SW 1271 (cell line): ENCODE data around the gene NLGN1.
A peak's percentile ranks its signal among the peaks of the same experiment; 100 is the strongest.

Source experiments
- DNase-seq, 2 experiments: peaks; one replicate each; lab custom pipeline; 2025; lab: John Stamatoyannopoulos, UW

The NLGN1 gene

DNA sequence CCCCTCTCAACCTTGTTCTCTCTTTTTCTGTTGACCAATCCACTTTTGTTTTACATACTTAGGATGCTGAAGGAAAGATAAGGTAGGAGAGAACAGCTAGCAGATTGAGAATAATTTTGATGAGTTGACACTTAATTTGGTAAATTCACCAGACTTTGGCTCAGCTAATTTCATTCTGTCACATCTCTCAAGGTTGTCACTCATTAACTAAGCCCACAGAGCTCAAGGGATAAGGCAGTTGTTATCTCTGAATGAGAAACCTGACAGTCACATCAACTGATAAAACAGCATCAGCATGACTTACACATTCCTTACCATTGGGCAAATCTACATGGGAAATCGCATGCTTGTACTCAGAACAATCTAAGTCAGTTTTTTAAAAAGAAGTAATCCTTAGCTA lies 591.4 kb downstream of the NLGN1 start:
- DNase-seq = no peak

- DNase-seq = no peak
These were observed 594.9 kb downstream of the NLGN1 start for GRCh38 chr3:173992416-173992815.

DNA sequence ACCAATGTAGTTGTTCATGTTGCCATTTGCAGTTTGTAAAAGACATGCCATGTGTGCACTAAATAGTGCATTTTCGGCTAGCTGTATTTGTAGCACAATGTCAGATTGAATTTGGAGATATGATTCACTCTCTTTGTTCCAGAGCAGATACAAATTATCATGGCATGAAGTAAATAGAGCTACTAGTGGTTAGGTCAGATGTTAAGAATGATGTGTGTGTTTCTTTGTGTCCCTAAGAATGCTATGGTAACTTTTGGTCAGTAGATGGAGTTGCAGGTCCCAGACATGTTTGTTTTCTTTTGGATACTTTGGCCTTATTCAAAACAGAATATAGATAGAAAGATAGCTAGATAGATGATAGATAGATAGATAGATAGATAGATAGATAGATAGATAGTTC lies 595.8 kb downstream of the NLGN1 start:
- peak in 1 of 2 experiments; percentile 55 for DNase-seq

- no peak for DNase-seq
These were observed 603.1 kb downstream of the NLGN1 start for GRCh38 chr3:174000675-174001074.

DNA sequence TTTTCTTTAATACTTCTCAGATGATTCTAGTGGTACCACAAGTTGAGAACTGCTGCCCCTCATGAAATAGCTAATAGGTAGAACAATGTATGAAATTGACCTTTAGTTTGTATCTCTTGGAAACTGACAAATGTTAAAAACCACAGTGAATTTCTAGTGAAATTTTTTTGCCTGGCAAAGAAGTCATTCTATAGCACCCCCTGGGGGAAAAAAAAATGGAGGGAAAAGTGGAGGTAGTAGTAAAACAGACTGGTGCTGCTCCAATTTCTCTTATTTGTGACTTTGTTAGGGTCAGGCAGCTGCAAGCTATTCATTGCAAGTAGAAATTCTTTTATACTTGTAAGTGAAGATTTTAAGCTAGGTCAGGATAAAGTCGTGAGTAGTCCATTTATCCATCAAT lies 605.0 kb downstream of the NLGN1 start:
- peak in 1 of 2 experiments; percentile 6 for DNase-seq

DNA sequence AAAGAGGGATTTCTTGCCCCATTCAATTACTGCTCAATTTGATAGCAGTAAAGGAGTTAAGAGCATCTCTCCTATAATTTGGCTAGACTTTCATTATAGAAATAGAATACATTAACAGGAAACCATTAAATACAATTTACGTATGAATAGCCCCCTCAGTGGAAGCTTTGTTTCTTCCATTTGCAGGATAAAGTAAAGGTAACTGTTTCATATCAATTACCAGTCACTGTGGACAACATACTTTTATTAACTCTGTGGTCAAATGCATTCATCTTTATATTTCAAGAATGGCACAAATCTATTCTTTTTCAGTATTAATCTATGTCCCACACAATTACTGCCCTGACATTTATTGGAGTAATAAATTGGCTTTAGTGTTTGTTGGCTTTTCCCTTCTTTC lies 613.4 kb downstream of the NLGN1 start:
- DNase-seq = no peak

DNA sequence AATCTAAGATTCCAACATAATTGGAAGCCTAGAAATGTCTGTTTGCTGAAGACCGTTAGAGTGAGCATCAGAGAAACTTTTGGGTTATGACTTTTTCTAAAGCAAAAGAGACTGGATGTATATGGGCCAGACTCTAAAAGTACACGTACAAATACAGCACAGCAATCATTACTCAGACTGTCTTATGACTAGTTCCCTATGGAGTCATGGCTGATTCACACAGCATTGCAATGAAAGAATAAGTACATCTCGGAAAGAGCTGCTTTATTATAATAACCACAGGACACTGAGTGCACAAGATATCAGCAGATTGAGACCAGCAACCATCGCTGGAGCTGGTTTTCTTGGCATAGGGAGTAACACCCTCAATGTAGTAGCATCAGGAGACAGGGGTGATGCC lies 618.6 kb downstream of the NLGN1 start:
- no peak for DNase-seq

- DNase-seq = no peak
These were observed 622.6 kb downstream of the NLGN1 start for GRCh38 chr3:174020156-174020555.

DNA sequence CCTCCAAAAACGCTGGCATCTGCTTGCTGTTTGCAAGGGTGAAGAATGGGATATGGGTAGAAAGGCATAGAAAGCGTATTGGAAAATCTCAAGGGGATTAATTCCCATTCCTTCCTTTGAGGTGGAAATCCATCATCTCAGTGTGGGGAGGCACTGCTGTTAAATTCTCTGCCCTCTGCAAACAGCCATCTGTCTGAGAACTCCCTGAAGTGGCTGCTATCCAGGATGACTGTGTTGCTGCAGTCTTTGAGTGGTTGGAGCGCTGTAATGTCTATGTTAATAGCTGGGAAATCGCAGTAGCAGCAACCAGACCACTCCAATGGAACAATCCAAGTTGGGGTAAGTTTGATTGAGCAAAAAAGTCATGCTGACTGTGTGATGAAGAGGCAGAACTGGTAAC lies 625.9 kb downstream of the NLGN1 start:
- no peak for DNase-seq

- DNase-seq = no peak
These were observed 631.1 kb downstream of the NLGN1 start for GRCh38 chr3:174028673-174029072.

DNA sequence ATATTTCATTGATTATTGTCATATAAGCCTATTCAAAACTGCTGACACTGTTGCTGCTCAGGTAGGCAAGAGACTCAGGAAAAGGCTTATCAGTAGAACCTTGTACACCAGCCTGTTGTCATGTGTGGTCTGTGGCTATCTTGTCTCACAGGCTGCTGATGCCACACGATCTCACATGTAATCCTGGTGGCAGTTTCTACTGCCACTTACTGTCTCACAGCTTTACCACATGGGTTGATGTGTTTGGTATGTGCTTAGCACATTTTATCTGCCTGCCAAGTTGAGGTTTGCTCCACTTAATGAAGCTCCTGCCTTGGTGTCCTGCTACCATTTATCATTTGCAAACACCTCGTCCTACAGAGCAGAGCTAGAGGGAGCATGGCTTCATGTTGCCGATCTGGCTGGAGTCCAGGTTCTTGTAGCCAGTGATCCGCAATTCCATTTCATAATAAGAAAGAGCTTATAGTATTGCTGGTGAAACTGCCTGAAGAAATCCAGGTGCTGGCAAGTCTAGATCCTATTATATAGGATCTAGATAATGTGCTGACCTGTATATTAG lies 637.9 kb downstream of the NLGN1 start:
- no peak for DNase-seq

GRCh38 chr3:174046311-174046710 lies 648.8 kb downstream of the NLGN1 start:
- DNase-seq = no peak

GRCh38 chr3:174049472-174049871 lies 651.9 kb downstream of the NLGN1 start:
- DNase-seq = no peak

GRCh38 chr3:174051191-174051590 lies 653.6 kb downstream of the NLGN1 start:
- no peak for DNase-seq

- DNase-seq = no peak
These were observed 661.3 kb downstream of the NLGN1 start for GRCh38 chr3:174058804-174059203.

- no peak for DNase-seq
These were observed 662.9 kb downstream of the NLGN1 start for GRCh38 chr3:174060431-174060830.

DNA sequence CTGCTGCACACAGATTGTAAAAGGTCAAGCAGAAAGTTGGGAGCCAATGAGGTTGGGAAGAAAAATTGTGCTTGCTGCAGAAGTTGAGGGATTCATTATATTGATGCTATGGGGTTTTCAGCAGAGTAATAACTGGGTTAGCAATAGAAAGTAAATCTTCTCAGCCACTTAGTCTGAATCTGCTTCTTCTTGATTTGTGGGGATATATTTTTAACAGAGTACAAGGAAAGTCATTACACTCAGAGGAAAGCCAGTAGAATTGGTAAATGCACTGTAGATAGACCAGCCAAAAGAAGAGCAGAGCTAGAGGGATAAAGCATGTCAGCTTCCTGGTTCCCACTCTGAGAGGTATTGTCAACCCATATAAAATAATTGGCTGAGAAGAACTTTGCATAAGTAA lies 663.6 kb downstream of the NLGN1 start:
- DNase-seq = no peak

DNA sequence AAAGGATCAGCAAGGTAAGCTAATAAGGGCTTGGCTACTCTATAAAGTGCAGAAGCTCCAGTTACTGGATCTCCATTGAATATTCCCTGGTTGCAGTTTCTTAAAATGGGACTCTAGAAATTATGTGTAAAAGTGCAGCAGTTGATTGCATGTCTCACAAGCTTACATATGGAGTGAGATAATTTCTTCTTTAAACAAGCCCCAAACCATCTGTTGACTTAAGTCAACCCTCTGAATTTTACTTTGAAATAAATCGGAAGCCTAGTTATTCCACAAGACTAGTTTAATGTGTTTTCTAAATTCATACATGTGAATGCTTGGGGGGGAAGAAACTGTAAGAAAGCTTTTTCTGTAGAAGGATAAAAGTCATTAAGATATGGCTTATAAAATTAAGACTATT lies 664.2 kb downstream of the NLGN1 start:
- no peak for DNase-seq

DNA sequence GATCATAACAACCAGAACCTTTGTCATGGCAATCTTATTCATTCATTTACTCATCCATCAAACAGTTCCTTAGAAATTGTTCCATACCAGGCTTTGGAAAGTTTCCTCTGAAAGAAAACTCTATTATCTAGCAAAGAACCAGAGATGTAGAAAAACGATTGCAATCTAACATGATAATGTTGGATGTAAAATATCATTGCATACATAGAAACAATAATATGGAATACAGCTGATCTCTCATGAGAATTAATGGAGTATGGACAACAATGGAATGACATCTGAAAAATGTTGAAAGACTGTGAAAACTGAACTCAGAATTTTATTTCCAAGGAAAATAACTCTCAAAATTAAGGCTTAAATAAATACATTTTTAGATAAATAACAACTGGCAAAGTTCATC lies 665.4 kb downstream of the NLGN1 start:
- DNase-seq = no peak

DNA sequence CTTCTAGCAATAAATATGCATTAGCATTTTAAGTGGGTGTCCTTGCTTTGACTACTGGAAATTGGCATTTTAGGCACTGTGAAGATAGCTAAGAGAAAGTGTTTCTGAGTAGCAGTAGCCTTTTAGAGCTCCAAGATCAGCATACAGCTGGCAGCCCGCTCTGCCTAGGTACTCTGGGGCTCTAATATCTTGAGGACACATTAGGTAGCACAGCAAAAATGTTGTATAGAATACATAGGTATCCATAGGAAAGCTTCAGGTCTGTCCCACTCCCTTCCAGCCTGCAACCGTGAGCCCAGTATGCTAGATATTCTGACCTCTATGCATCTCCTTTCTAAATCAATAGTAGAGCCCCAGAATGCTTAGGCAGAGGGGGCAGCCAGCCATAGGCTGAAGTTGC lies 670.5 kb downstream of the NLGN1 start:
- DNase-seq = no peak

- DNase-seq = no peak
These were observed 675.1 kb downstream of the NLGN1 start for GRCh38 chr3:174072675-174073074.

GRCh38 chr3:174083706-174084105 lies 686.2 kb downstream of the NLGN1 start:
- DNase-seq = no peak

DNA sequence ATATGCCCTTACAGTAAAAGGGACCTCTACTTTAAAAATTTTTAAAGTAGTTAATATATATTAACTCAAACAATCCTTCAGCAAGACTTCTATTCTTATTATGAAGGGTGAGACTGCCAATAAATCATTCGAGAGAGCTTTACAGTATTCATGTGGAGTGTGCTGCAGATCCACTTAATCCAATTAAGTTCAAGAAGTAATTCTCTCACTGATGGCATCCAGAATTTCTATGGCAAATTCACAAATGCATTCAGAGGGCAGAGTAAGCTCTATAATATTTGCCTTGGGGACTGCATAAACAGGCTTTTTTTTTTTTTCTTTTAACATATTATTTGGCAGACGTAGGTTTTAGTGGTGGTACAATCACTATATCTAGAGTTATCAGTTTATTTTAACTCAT lies 692.0 kb downstream of the NLGN1 start:
- no peak for DNase-seq

- DNase-seq = no peak
These were observed 697.1 kb downstream of the NLGN1 start for GRCh38 chr3:174094669-174095068.

DNA sequence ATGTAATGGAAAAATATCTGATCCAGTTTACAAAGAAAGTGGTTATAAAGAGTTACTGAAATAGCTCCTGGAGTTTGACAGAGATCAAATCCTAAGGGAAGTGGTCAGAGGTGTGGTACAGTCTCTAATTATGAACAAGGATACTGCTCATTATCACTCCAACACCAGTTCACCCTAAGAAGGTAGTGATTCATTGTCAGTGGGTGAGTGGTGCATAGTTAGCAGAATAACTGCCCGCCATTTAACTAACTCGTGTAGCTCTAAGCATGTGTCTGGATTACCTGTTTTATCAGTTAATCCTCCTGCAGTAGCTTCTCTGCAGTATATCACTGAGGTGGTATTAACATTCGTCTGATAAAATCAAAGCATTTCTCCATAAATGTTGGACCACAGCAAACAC lies 700.1 kb downstream of the NLGN1 start:
- no peak for DNase-seq
